ENCODE data around the gene RASEF. TPM values are rescaled to one million over a fixed set of nuclear protein-coding genes. Genes with fewer than 3 reads are reported as not detected.

The RASEF gene
- polyA plus RNA-seq, 2 of the 4 experiments (the other 2 are of a cell fraction) = 5.1 to 8.8 TPM

DNA sequence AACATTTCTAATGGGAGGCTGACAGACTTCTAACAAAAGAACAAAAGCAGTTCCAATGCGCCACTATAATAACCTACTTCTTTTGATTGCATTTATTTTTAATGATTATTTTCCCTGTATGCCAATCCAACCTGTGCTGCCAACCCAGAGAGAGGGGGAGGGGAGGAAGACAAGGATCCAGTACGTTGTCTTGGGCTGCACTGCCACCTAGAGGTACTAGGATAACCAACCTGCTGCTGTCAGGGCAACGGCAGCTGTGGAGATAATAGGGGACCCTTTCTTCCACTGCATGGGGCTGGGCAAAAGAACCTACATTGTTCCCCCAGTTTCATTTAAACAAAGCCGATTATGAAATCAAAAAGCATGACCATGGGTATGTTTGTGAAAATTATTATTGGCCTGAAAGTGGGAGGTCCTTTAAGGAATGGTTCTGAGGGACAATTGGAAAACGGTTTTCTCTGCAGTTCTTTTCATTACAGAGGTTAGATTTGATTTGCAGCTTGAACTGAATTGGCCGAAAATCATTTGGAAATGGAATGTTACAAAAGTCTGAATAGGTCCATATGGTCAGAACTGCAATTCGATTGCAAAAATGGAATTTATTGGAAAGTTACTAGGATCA, 101.3 kb downstream of the RASEF start (continued):
- TF ChIP-seq MYC (IDR thresholded peaks at IDR 0.05; ENCODE audit: borderline replicate concordance, low read length) (no peak), NFE2L2 (conservative IDR thresholded peaks at IDR 0.05; ENCODE audit: low read length) (no peak), ZNF302 (CRISPR knock-in tag; IDR thresholded peaks at IDR 0.05) (no peak), RCOR1 (IDR thresholded peaks at IDR 0.05; ENCODE audit: low read depth, low read length) (no peak), JUN (IDR thresholded peaks at IDR 0.05) (0 out of 5 replicates have a peak, but pooled peaks of 1 of the 2 experiments have one; percentile 30), CBX2 (IDR thresholded peaks at IDR 0.05; ENCODE audit: borderline replicate concordance, low read depth) (no peak), RAD21 (conservative IDR thresholded peaks at IDR 0.05 in 1 of 2, IDR thresholded peaks at IDR 0.05 in 1 of 2) (peak; percentile 98 to 99), CHD2 (IDR thresholded peaks at IDR 0.05; ENCODE audit: low read length, partially characterized antibody) (peak; percentile 54), EP300 (IDR thresholded peaks at IDR 0.05) (no peak), ZFP36 (IDR thresholded peaks at IDR 0.05; ENCODE audit: borderline replicate concordance, partially characterized antibody) (no peak), JUNB (IDR thresholded peaks at IDR 0.05) (no peak), ESRRA (IDR thresholded peaks at IDR 0.05; ENCODE audit: borderline replicate concordance, low read length) (no peak)
- TF ChIP-seq, protein P1, sequence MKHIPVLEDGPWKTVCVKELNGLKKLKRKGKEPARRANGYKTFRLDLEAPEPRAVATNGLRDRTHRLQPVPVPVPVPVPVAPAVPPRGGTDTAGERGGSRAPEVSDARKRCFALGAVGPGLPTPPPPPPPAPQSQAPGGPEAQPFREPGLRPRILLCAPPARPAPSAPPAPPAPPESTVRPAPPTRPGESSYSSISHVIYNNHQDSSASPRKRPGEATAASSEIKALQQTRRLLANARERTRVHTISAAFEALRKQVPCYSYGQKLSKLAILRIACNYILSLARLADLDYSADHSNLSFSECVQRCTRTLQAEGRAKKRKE (CRISPR knock-in tag; IDR thresholded peaks at IDR 0.05; ENCODE audit: low read depth) = no peak
- TF ChIP-seq, protein P2, sequence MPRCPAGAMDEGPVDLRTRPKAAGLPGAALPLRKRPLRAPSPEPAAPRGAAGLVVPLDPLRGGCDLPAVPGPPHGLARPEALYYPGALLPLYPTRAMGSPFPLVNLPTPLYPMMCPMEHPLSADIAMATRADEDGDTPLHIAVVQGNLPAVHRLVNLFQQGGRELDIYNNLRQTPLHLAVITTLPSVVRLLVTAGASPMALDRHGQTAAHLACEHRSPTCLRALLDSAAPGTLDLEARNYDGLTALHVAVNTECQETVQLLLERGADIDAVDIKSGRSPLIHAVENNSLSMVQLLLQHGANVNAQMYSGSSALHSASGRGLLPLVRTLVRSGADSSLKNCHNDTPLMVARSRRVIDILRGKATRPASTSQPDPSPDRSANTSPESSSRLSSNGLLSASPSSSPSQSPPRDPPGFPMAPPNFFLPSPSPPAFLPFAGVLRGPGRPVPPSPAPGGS (IDR thresholded peaks at IDR 0.05) = no peak
- TF ChIP-seq, protein P3, sequence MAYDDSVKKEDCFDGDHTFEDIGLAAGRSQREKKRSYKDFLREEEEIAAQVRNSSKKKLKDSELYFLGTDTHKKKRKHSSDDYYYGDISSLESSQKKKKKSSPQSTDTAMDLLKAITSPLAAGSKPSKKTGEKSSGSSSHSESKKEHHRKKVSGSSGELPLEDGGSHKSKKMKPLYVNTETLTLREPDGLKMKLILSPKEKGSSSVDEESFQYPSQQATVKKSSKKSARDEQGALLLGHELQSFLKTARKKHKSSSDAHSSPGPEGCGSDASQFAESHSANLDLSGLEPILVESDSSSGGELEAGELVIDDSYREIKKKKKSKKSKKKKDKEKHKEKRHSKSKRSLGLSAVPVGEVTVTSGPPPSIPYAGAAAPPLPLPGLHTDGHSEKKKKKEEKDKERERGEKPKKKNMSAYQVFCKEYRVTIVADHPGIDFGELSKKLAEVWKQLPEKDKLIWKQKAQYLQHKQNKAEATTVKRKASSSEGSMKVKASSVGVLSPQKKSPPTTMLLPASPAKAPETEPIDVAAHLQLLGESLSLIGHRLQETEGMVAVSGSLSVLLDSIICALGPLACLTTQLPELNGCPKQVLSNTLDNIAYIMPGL (CRISPR knock-in tag; IDR thresholded peaks at IDR 0.05; ENCODE audit: borderline replicate concordance) = no peak

- 83% methylated on average over 7 of the region's 7 CpGs for WGBS (ENCODE audit: missing lambda C conversion rate)
- FAIRE-seq (no peak), DNase-seq (ENCODE audit: low read depth in 1 of 2, low spot score in 1 of 2) (no peak), ATAC-seq (no peak)
- Histone ChIP-seq H3K4me2 (no peak overlapping the region), H3K4me1 (peaks cover 6% of the 10 kb centered on the region; the same call in 1 of the 3 replicates), H3K27ac (peak overlapping the region in 1 of 2 experiments; percentile 2; a peak in 1 of 6 replicates), H3K4me3 (no peak overlapping the region), H3K9me3 (no peaks in the 10 kb centered on the region)
- no peak for TF ChIP-seq FOXS1 (CRISPR knock-in tag; IDR thresholded peaks at IDR 0.05)
- no peak for TF ChIP-seq HEYL (CRISPR knock-in tag; IDR thresholded peaks at IDR 0.05)
- TF ChIP-seq POLR2A (IDR thresholded peaks at IDR 0.05; ENCODE audit: low read length) = no peak
- no peak for TF ChIP-seq ESRRA (IDR thresholded peaks at IDR 0.05; ENCODE audit: borderline replicate concordance, low read length)
- TF ChIP-seq, protein P3 (CRISPR knock-in tag; IDR thresholded peaks at IDR 0.05; ENCODE audit: borderline replicate concordance) = no peak
- TF ChIP-seq, protein P4, sequence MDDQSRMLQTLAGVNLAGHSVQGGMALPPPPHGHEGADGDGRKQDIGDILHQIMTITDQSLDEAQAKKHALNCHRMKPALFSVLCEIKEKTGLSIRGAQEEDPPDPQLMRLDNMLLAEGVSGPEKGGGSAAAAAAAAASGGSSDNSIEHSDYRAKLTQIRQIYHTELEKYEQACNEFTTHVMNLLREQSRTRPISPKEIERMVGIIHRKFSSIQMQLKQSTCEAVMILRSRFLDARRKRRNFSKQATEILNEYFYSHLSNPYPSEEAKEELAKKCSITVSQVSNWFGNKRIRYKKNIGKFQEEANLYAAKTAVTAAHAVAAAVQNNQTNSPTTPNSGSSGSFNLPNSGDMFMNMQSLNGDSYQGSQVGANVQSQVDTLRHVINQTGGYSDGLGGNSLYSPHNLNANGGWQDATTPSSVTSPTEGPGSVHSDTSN (IDR thresholded peaks at IDR 0.05) = no peak
- no peak for TF ChIP-seq POLR2AphosphoS2 (conservative IDR thresholded peaks at IDR 0.05; ENCODE audit: low read length)
- CTCF ChIA-PET = interaction anchor here (0.7 to 1.2 kb wide), 2 partner anchors 49 to 157 kb away, joined by 3 read pairs; no protein-coding TSS in a partner anchor
- POLR2A ChIA-PET = no interaction called here
Observed at GRCh38 chr9:82957529-82958379, 105.2 kb downstream of the RASEF start.
